ENCODE measurements around the gene KCNJ10.

Gene KCNJ10

GRCh38 chr1:160094806-160095205 lies 24.8 kb upstream of the KCNJ10 start:
- TF ChIP-seq TAF1 (IDR thresholded peaks at IDR 0.05; ENCODE audit: low read depth) (no peak), EGR1 (IDR thresholded peaks at IDR 0.05) (no peak), MAX (IDR thresholded peaks at IDR 0.05) (no peak), TEAD4 (IDR thresholded peaks at IDR 0.05) (no peak), CREB1 (IDR thresholded peaks at IDR 0.05; ENCODE audit: low read depth) (no peak), CEBPB (IDR thresholded peaks at IDR 0.05) (no peak), REST (IDR thresholded peaks at IDR 0.05; ENCODE audit: low read depth) (no peak), FOXM1 (IDR thresholded peaks at IDR 0.05; ENCODE audit: borderline replicate concordance, low read depth) (no peak), USF1 (IDR thresholded peaks at IDR 0.05) (no peak), NFIC (IDR thresholded peaks at IDR 0.05) (no peak), YY1 (IDR thresholded peaks at IDR 0.05; ENCODE audit: low read depth) (no peak)

GRCh38 chr1:160094291-160094625 lies 24.3 kb upstream of the KCNJ10 start:
- TF ChIP-seq YY1 (IDR thresholded peaks at IDR 0.05; ENCODE audit: low read depth) (no peak), MAX (IDR thresholded peaks at IDR 0.05) (no peak), TCF12 (IDR thresholded peaks at IDR 0.05; ENCODE audit: low read depth) (no peak), EGR1 (IDR thresholded peaks at IDR 0.05) (no peak), CREB1 (IDR thresholded peaks at IDR 0.05; ENCODE audit: low read depth) (no peak), ZBTB7A (IDR thresholded peaks at IDR 0.05; ENCODE audit: low read depth) (no peak), NFIC (IDR thresholded peaks at IDR 0.05) (no peak), TAF1 (IDR thresholded peaks at IDR 0.05; ENCODE audit: low read depth) (no peak), REST (IDR thresholded peaks at IDR 0.05; ENCODE audit: low read depth) (no peak), FOXM1 (IDR thresholded peaks at IDR 0.05; ENCODE audit: borderline replicate concordance, low read depth) (no peak), CEBPB (IDR thresholded peaks at IDR 0.05) (no peak), RAD21 (IDR thresholded peaks at IDR 0.05; ENCODE audit: low read depth) (no peak), USF1 (IDR thresholded peaks at IDR 0.05) (no peak), EP300 (IDR thresholded peaks at IDR 0.05; ENCODE audit: borderline replicate concordance) (no peak), TEAD4 (IDR thresholded peaks at IDR 0.05) (no peak)

- TF ChIP-seq USF1 (IDR thresholded peaks at IDR 0.05) (no peak), MAX (IDR thresholded peaks at IDR 0.05) (no peak)
Observed at GRCh38 chr1:160093624-160094290, 23.8 kb upstream of the KCNJ10 start.

GRCh38 chr1:160093069-160093395 lies 23.1 kb upstream of the KCNJ10 start:
- TF ChIP-seq TAF1 (IDR thresholded peaks at IDR 0.05; ENCODE audit: low read depth) (no peak), NFIC (IDR thresholded peaks at IDR 0.05) (no peak), YY1 (IDR thresholded peaks at IDR 0.05; ENCODE audit: low read depth) (no peak), ZBTB7A (IDR thresholded peaks at IDR 0.05; ENCODE audit: low read depth) (no peak), USF1 (IDR thresholded peaks at IDR 0.05) (no peak), TEAD4 (IDR thresholded peaks at IDR 0.05) (no peak), REST (IDR thresholded peaks at IDR 0.05; ENCODE audit: low read depth) (no peak), RAD21 (IDR thresholded peaks at IDR 0.05; ENCODE audit: low read depth) (no peak), CEBPB (IDR thresholded peaks at IDR 0.05) (no peak), MAX (IDR thresholded peaks at IDR 0.05) (no peak), EP300 (IDR thresholded peaks at IDR 0.05; ENCODE audit: borderline replicate concordance) (no peak), CREB1 (IDR thresholded peaks at IDR 0.05; ENCODE audit: low read depth) (no peak), FOXM1 (IDR thresholded peaks at IDR 0.05; ENCODE audit: borderline replicate concordance, low read depth) (no peak), TCF12 (IDR thresholded peaks at IDR 0.05; ENCODE audit: low read depth) (no peak)
